Endothelial cell (in vitro differentiated cells): ENCODE measurements around the gene LHFPL5. TPM values are rescaled to one million over a fixed set of nuclear protein-coding genes. Genes with fewer than 3 reads are reported as not detected.

Source experiments
- DNase-seq: peaks from one replicate; pipeline ENCODE4 v3.0.0; 2021; ENCODE audit warnings: low spot score
- H3K27ac Mint-ChIP-seq: one replicate; pipeline ENCODE4 v1.8.0; 2021; ENCODE audit warnings: mixed read lengths, inconsistent platforms; ENCODE audit not compliant: unreplicated experiment
- H3K27me3 Mint-ChIP-seq: one replicate; pipeline ENCODE4 v1.8.0; 2021; ENCODE audit warnings: mild to moderate bottlenecking, moderate library complexity, mixed read lengths, inconsistent platforms; ENCODE audit not compliant: unreplicated experiment
- H3K36me3 Mint-ChIP-seq: one replicate; pipeline ENCODE4 v1.8.0; 2021; ENCODE audit warnings: mild to moderate bottlenecking, low read depth, mixed read lengths, inconsistent platforms; ENCODE audit not compliant: unreplicated experiment
- H3K4me1 Mint-ChIP-seq: one replicate; pipeline ENCODE4 v1.8.0; 2021; ENCODE audit warnings: mild to moderate bottlenecking, mixed read lengths, inconsistent platforms; ENCODE audit not compliant: unreplicated experiment
- H3K4me3 Mint-ChIP-seq: one replicate; pipeline ENCODE4 v1.8.0; 2021; ENCODE audit warnings: mild to moderate bottlenecking, mixed read lengths, inconsistent platforms; ENCODE audit not compliant: unreplicated experiment
- H3K9me3 Mint-ChIP-seq: one replicate; pipeline ENCODE4 v1.8.0; 2021; ENCODE audit warnings: mixed read lengths, inconsistent platforms; ENCODE audit not compliant: unreplicated experiment
- CTCF ChIP-seq: fragments of 200-600 bp; sonication (generic); IDR thresholded peaks from one replicate; pipeline ENCODE4 v1.5.0; 2021; ENCODE audit warnings: antibody characterized with exemption; ENCODE audit not compliant: unreplicated experiment
- total RNA-seq: library from RNA; stranded (reverse); fragmentation: NEBNext Ultra II Directional; extraction: Animal tissue kit (Norgen Biotek cat#: 25700); gene quantifications from one replicate; pipeline ENCODE4 v1.2.1, GENCODE V29; 2021; ENCODE audit not compliant: unreplicated experiment

Gene LHFPL5
- total RNA-seq, 1 donor from 2014 or later, result not detected

- Mint-ChIP-seq H3K9me3 (no peaks in the 10 kb centered on the region), H3K27ac (no peak overlapping the region), H3K4me1 (peaks cover 4% of the 10 kb centered on the region), H3K27me3 (peaks cover 2% of the 10 kb centered on the region), H3K4me3 (no peak overlapping the region), H3K36me3 (no peaks in the 10 kb centered on the region)
- no peak for DNase-seq
- TF ChIP-seq CTCF, result no peak
Measured at GRCh38 chr6:35810971-35811698, 6.0 kb downstream of the LHFPL5 start.

GRCh38 chr6:35811699-35811995, 6.5 kb downstream of the LHFPL5 start:
- H3K36me3 Mint-ChIP-seq, result no peaks in the 10 kb centered on the region
- H3K27ac Mint-ChIP-seq, result no peak overlapping the region
- H3K4me3 Mint-ChIP-seq, result no peak overlapping the region
- peaks cover 4% of the 10 kb centered on the region for H3K4me1 Mint-ChIP-seq
- H3K9me3 Mint-ChIP-seq, result no peaks in the 10 kb centered on the region
- TF ChIP-seq CTCF, result no peak
- peaks cover 2% of the 10 kb centered on the region for H3K27me3 Mint-ChIP-seq
- DNase-seq, result no peak

GRCh38 chr6:35817515-35817914, 12.4 kb downstream of the LHFPL5 start:
- no peaks in the 10 kb centered on the region for H3K36me3 Mint-ChIP-seq
- H3K27me3 Mint-ChIP-seq, result no peaks in the 10 kb centered on the region
- no peak overlapping the region for H3K27ac Mint-ChIP-seq
- no peaks in the 10 kb centered on the region for H3K9me3 Mint-ChIP-seq
- peaks cover 3% of the 10 kb centered on the region for H3K4me1 Mint-ChIP-seq
- H3K4me3 Mint-ChIP-seq, result no peak overlapping the region
- TF ChIP-seq CTCF, result no peak
- DNase-seq, result no peak

GRCh38 chr6:35823601-35824000, 18.4 kb downstream of the LHFPL5 start:
- H3K4me3 Mint-ChIP-seq, result no peak overlapping the region
- H3K27me3 Mint-ChIP-seq, result no peaks in the 10 kb centered on the region
- H3K9me3 Mint-ChIP-seq, result no peaks in the 10 kb centered on the region
- H3K27ac Mint-ChIP-seq, result no peak overlapping the region
- no peaks in the 10 kb centered on the region for H3K36me3 Mint-ChIP-seq
- no peak for TF ChIP-seq CTCF
- peaks cover 8% of the 10 kb centered on the region for H3K4me1 Mint-ChIP-seq
- no peak for DNase-seq

GRCh38 chr6:35824552-35825192, 19.5 kb downstream of the LHFPL5 start:
- TF ChIP-seq CTCF, result no peak
- no peak for DNase-seq
- no peaks in the 10 kb centered on the region for H3K9me3 Mint-ChIP-seq
- H3K4me3 Mint-ChIP-seq, result no peak overlapping the region
- no peaks in the 10 kb centered on the region for H3K27me3 Mint-ChIP-seq
- no peak overlapping the region for H3K27ac Mint-ChIP-seq
- peaks cover 8% of the 10 kb centered on the region for H3K4me1 Mint-ChIP-seq
- no peaks in the 10 kb centered on the region for H3K36me3 Mint-ChIP-seq
